ENCODE results near the gene PRR11.

GRCh38 chr17:59149841-59150511 lies 5.6 kb upstream of the PRR11 start:
- TF ChIP-seq CTCF (IDR thresholded peaks at IDR 0.05): no peak
- no peak for TF ChIP-seq POLR2A (IDR thresholded peaks at IDR 0.05)

Measured in Peyer's patch (tissue), 4 donors.